ENCODE measurements around the gene TLCD5.

TLCD5 gene

DNA sequence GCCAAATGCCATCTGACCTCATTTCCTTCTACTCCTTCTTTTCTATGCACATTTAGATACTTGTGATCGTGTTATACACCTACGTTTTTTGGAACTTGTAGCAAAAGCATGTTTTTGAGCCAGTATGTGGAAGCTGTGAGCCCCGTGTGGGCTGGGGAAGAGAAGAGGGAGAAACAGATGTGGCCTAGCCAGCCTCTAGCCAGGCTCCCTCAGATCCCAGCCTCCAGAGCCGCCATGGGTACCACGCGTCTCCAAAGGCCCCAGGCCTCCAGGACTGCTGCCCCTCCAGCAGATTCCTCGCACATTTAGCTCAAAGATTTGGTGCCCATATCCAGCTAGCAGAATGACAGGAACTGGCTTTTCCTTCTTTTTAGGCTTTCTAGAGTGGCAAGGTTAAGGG, 17.0 kb upstream of the TLCD5 start:
- DNase-seq (ENCODE audit: low read depth in 3 of 3), result no peak

GRCh38 chr11:120310870-120311269, 14.2 kb upstream of the TLCD5 start:
- DNase-seq (ENCODE audit: low read depth in 3 of 3), result no peak

DNA sequence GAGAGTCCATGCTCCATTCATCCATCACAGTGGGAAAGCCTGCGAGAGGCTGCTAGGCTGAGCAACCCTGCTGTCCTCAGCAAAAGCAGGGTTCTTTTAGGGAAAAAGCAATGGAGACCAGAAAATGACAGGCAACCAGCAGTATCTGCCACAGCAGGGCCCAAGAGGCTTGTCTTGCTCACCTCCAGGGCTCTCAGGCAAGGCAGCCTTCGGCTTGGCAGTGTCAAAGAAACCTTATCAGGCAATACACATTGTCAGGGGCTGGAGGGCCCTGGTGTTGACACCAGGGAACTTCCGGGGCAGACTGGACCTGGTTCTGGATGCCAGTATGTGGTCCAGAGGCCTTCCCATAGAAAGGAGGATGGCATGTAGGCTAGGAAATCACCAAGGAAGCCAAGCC, 10.2 kb upstream of the TLCD5 start:
- no peak for DNase-seq (ENCODE audit: low read depth in 3 of 3)

DNA sequence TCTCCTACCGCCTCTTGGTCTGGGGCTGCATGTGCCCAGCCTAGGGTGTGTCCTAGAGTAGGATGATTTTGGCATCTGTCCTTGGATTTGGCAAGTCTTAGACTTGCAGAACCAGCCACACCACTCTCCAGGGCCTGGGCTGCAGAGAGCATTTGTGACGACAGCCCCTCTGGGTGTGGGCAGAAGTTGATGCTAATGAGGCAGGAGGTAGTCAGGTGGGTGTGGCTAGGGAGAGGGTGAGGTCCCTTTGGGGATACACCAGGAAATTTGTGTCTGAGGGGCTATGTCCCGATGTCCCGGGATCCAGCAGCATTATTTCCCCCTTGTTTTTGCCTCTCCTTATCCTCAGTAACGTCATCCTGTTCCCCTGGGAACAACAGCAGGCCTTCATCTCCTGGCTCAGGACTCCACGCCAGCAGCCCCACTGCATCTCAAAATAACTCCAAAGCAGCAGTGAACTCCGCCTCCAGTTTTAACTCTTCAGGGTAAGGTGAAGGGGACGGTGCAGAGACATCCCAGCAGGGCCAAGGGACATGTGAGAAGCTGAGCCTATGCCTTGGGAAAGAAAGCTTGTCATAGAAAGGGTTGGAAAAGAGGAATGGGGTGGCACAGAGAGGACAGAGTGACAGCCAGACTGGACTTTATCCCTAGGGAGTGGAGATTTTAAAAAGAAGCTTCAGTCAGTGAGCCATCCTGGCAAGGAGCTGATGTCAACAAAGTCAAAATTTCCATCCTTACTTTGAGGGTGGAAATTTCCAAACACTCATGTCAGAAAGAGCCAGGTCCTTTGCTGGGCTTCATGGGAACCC, 8.0 kb upstream of the TLCD5 start:
- no peak for DNase-seq (ENCODE audit: low read depth in 3 of 3)

GRCh38 chr11:120317689-120318480, 7.2 kb upstream of the TLCD5 start:
- DNase-seq (ENCODE audit: low read depth in 3 of 3), result no peak

GRCh38 chr11:120318906-120319305, 6.2 kb upstream of the TLCD5 start:
- DNase-seq (ENCODE audit: low read depth in 3 of 3), result no peak

- no peak for DNase-seq (ENCODE audit: low read depth in 3 of 3)
Observed at GRCh38 chr11:120326228-120326627, 1.1 kb downstream of the TLCD5 start.

GRCh38 chr11:120326845-120327281, 1.8 kb downstream of the TLCD5 start:
- no peak for DNase-seq (ENCODE audit: low read depth in 3 of 3)

GRCh38 chr11:120327311-120327710, 2.2 kb downstream of the TLCD5 start:
- no peak for DNase-seq (ENCODE audit: low read depth in 3 of 3)

- no peak for DNase-seq (ENCODE audit: low read depth in 3 of 3)
Observed at GRCh38 chr11:120329556-120329955, 4.5 kb downstream of the TLCD5 start.

DNA sequence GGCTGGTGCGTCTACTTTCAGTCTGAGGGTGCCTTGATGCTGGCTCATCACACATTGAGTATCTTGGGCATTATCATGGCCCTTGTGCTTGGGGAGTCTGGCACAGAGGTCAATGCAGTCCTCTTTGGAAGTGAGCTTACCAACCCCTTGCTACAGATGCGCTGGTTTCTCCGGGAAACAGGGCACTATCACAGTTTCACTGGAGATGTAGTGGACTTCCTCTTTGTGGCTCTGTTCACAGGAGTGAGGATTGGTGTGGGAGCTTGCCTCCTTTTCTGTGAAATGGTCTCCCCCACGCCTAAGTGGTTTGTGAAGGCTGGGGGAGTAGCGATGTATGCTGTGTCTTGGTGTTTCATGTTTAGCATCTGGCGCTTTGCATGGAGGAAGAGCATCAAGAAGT, 4.9 kb downstream of the TLCD5 start:
- no peak for DNase-seq (ENCODE audit: low read depth in 3 of 3)

- no peak for DNase-seq (ENCODE audit: low read depth in 3 of 3)
Observed at GRCh38 chr11:120331301-120331996, 6.3 kb downstream of the TLCD5 start.

DNA sequence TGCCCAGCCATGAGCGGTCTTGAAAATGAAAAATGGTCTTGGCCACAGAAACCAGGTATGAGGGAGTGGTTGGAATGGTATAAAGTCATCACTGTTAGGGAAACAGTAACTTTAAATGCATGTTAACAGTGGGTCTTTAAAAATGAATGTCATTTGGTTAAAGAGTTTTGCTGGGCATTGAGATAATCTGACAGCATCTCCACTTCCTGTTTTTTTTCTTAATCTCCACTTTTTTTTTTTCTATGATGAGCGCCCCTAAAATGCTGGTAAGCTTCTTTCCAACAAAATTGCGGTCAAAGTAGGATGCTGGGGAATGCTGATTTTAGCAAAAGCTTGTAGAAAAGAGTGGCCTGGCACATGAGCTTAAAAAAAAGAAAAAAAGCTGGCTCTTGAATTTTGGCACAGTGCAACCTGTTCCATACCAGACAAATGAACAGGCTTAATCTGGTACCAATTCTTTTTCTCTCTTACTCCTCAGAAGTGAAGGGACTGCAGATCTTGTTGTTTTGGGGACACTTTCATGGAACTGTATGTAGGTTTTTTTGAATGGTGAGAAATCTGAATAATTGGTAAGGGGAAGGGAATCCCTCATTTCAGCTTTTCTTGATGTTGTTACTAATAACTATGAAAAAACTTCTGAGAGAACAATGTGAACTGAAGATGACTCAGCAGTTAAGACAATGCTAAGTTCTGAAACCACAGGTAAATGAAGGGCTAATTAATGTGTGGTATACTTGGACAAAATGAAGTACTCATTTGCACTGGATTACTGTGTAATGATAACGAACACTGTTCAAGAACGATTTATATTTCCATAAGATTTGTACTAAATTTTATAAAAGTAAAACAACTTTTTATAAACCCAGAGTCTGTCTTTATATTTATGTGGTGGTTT, 8.0 kb downstream of the TLCD5 start:
- no peak for DNase-seq (ENCODE audit: low read depth in 3 of 3)

GRCh38 chr11:120333801-120334200, 8.7 kb downstream of the TLCD5 start:
- DNase-seq (ENCODE audit: low read depth in 3 of 3), result no peak

DNA sequence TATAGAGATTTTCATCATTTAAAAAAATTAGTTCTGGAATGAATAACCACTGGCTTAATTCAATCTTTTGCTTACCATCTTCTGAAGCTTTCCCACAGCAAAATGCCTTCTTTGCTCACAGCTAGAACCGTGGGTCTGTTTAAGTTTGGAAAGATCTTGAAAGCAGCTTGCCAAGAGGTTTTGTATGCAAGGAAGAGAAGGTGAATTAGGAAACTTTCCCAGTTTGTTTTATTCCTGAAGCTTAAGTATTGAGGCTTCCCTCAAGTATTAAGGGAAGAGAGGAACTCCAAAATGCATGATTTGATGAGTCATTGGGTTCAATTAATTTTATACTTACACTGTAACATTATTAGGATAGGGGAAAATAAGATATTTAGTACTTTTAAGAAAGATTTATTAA, 9.2 kb downstream of the TLCD5 start:
- no peak for DNase-seq (ENCODE audit: low read depth in 3 of 3)

GRCh38 chr11:120334894-120335462, 9.9 kb downstream of the TLCD5 start:
- peak in 2 of 3 donors; percentile 34 to 47 for DNase-seq (ENCODE audit: low read depth in 3 of 3)

DNA sequence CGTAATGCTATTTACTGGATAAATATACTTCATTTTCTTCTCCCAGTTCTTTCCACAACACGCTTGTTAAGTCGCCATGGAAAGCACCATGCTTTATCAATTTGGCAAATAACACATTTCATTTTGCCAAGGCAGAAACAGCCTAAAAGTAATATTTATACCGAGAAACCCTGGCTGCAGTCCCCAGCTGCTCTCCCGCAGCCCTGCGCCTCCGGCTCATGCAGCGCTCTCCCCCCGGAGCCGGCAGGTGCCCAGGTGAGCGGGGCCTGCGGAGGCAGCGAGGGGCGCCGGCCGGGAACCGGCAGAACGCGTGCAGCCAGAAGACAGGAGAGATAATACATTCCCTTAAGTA, 10.4 kb downstream of the TLCD5 start:
- DNase-seq (ENCODE audit: low read depth in 3 of 3), result peak in 1 of 3 donors; percentile 23

GRCh38 chr11:120335908-120336640, 11.0 kb downstream of the TLCD5 start, which contains the start of gene ARHGEF12:
ARHGEF12 (plus strand) TSS chr11:120336413; CDS start chr11:120337244, 831 bp downstream.
- peak; percentile 62 to 75 (median 75) for DNase-seq (ENCODE audit: low read depth in 3 of 3)

- DNase-seq (ENCODE audit: low read depth in 3 of 3), result no peak
Observed at GRCh38 chr11:120336641-120337354, 11.7 kb downstream of the TLCD5 start.
